GM12878 (cell line): ENCODE measurements around the gene GP9.

Experiments used
- CEBPB ChIP-seq, 2 experiments: fragments of 150-350 bp in 1 of 2; IDR thresholded peaks; 2 replicates each; pipeline ENCODE4 v1.6.1; 2012 to 2014; ENCODE audit warnings: low read depth in 2 of 2, low read length in 2 of 2, borderline replicate concordance in 1 of 2, inconsistent platforms in 1 of 2
- CTCF ChIP-seq, 3 experiments: IDR thresholded peaks in 2 of 3; conservative IDR thresholded peaks in 1 of 3; 2 replicates each; pipeline ENCODE4 v1.5.1; 2011; ENCODE audit warnings: low read depth in 3 of 3, low read length in 3 of 3, mild to moderate bottlenecking in 3 of 3, control low read depth in 2 of 3, moderate library complexity in 2 of 3, inconsistent platforms in 1 of 3, mixed read lengths in 1 of 3; ENCODE audit not compliant: control insufficient read depth in 2 of 3, insufficient read depth in 1 of 3; ENCODE audit errors: extremely low read depth in 1 of 3
- DPF2 ChIP-seq: fragments of 450-650 bp; IDR thresholded peaks from 2 replicates; pipeline ENCODE4 v1.6.1; 2017; ENCODE audit warnings: mild to moderate bottlenecking
- ELK1 ChIP-seq: IDR thresholded peaks from 2 replicates; pipeline ENCODE4 v1.6.1; 2012; ENCODE audit warnings: low read depth, low read length, improper control_type of control experiment
- ESRRA ChIP-seq: IDR thresholded peaks from 2 replicates; pipeline ENCODE4 v1.6.1; 2012; ENCODE audit warnings: mild to moderate bottlenecking, low read length, improper control_type of control experiment
- ETV6 ChIP-seq, 2 experiments: fragments of 450-650 bp in 1 of 2; IDR thresholded peaks in 1 of 2; conservative IDR thresholded peaks in 1 of 2; 2 replicates each; pipeline ENCODE4 v1.6.1; 2014; ENCODE audit warnings: antibody characterized with exemption in 1 of 2, borderline replicate concordance in 1 of 2, low read depth in 1 of 2, mild to moderate bottlenecking in 1 of 2, moderate library complexity in 1 of 2
- EZH2 ChIP-seq: IDR thresholded peaks from 2 replicates; pipeline ENCODE4 v1.6.1; 2012; ENCODE audit warnings: low read depth, mild to moderate bottlenecking, control low read depth, inconsistent platforms, low read length, borderline replicate concordance; ENCODE audit not compliant: control insufficient read depth
- PBX3 ChIP-seq: IDR thresholded peaks from 2 replicates; pipeline ENCODE4 v1.6.1; 2011; ENCODE audit warnings: mild to moderate bottlenecking, low read depth, low read length, moderate library complexity; ENCODE audit not compliant: insufficient replicate concordance
- POLR2A ChIP-seq: IDR thresholded peaks from 2 replicates; pipeline ENCODE4 v1.6.1; 2011; ENCODE audit warnings: low read depth, mild to moderate bottlenecking, low read length
- POLR2AphosphoS5 ChIP-seq: IDR thresholded peaks from 2 replicates; pipeline ENCODE4 v1.6.1; 2011; ENCODE audit warnings: mild to moderate bottlenecking, low read length, inconsistent platforms
- RFX5 ChIP-seq: IDR thresholded peaks from 2 replicates; pipeline ENCODE4 v1.6.1; 2011; ENCODE audit warnings: low read depth, low read length, improper control_type of control experiment
- SIN3A ChIP-seq: IDR thresholded peaks from 2 replicates; pipeline ENCODE4 v1.6.1; 2012; ENCODE audit warnings: low read depth, low read length, improper control_type of control experiment
- SP1 ChIP-seq: IDR thresholded peaks from one replicate; pipeline ENCODE4 v1.6.1; 2011; ENCODE audit warnings: low read depth, low read length
- YY1 ChIP-seq: IDR thresholded peaks from 2 replicates; pipeline ENCODE4 v1.6.1; 2011; ENCODE audit warnings: low read depth, mild to moderate bottlenecking, low read length

GRCh38 chr3:129085165-129085715 lies 24.7 kb downstream of the GP9 start:
- TF ChIP-seq ESRRA (no peak), CEBPB (IDR thresholded peaks at IDR 0.05; ENCODE audit: borderline replicate concordance in 1 of 2, low read depth in 2 of 2, low read length in 2 of 2) (no peak), POLR2A (no peak; the same call in 1 of the 2 replicates), SP1 (no peak), RFX5 (no peak), DPF2 (no peak), YY1 (no peak), POLR2AphosphoS5 (no peak), EZH2 (no peak), ETV6 (conservative IDR thresholded peaks at IDR 0.05 in 1 of 2, IDR thresholded peaks at IDR 0.05 in 1 of 2; ENCODE audit: borderline replicate concordance in 1 of 2, low read depth in 1 of 2) (no peak), CTCF (IDR thresholded peaks at IDR 0.05 in 2 of 3, conservative IDR thresholded peaks at IDR 0.05 in 1 of 3; ENCODE audit: control insufficient read depth in 2 of 3, extremely low read depth in 1 of 3, insufficient read depth in 1 of 3, low read depth in 3 of 3, low read length in 3 of 3) (no peak), PBX3 (no peak), SIN3A (no peak), ELK1 (no peak)
